Activated CD4-positive, alpha-beta T cell treated with anti-CD3 and anti-CD28 coated beads for 48 hours (primary cell): ENCODE measurements around the gene STAU1.
"Not testable (repeated sequence)": the region's sequence is repeated elsewhere in the genome, so short reads cannot be mapped to it uniquely, and the experiment has no call there.

Experiments
- DNase-seq: peaks from one replicate; pipeline ENCODE4 v3.0.0-alpha.2; 2020

The STAU1 gene

DNA sequence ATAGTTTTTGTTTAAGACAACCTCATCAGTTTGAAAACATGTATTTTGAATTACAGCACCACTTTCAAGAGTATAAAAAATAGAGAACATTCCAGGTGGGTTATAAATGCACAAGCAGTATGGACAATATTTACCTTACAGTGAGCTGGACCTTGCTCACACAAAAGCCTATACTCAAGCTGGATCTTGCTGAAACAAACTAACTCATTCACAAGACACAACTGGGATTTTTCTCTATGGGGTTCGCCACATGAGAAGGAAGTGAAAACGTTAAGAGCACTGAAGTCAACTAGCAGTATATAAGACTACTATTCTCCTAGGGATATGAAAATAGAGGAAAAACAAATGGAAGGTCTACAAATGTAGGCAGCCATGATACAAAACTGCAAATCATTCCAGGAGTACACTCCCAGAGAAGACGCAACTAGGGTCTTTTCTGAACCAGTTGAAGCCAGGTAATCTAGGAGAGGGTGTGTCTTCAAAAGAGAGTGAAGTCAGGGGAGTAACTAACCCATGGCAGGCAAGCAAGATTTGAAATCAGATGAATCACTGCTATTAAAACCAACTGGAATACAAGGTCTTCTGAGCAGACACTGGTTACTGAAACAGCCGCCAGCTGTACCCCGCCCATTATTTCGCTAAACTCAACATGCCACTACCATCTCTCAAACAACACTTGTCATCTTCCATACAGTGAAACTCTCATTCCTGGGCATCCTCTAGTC is 26.5 kb downstream of the STAU1 start:
- no peak for DNase-seq

- no peak for DNase-seq
These were observed 27.8 kb downstream of the STAU1 start for GRCh38 chr20:49160057-49160929.

DNA sequence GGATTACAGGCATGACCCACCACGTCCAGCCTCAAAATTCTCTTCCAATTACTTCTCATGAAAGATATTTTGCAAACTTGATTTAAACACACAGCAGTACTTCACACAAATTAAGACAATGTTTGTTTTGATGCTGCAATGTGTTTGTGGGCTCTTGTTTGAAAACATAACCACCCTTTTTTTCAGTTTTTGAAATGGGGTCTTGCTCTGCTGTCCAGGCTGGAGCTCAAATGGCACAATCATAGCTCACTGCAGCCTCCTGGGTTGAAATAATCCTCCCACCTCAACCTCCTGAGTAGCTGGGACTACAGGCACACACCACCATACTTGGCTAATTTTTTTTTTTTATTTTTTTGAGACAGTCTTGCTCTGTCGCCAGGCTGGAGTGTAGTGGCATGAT is 31.0 kb downstream of the STAU1 start:
- no peak for DNase-seq

GRCh38 chr20:49156481-49156880 is 31.7 kb downstream of the STAU1 start:
- no peak for DNase-seq

DNA sequence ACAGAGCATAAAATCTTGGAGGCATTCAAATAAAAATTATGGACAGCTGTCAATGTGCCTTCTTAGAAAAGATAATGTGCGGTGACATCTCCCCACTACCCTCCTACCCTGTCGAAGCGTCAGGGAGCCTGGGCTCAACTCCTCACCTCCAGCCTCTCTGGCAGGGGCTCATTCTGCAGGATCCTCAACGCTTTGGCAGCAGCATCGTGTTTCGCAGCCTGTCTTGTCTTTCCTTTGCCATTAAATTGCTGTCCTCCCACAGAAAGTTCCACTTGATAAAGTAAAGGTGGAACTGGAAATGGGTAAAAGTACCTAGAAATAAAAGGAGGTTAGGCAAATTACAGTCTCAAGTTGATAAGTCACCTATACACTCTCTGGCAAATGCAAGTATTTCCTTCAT is 36.7 kb downstream of the STAU1 start:
- no peak for DNase-seq

- no peak for DNase-seq
These were observed 38.7 kb downstream of the STAU1 start for GRCh38 chr20:49149281-49150045.

GRCh38 chr20:49148601-49149000 is 39.5 kb downstream of the STAU1 start:
- DNase-seq = no peak

- no peak for DNase-seq
These were observed 40.8 kb downstream of the STAU1 start for GRCh38 chr20:49147296-49147695.

DNA sequence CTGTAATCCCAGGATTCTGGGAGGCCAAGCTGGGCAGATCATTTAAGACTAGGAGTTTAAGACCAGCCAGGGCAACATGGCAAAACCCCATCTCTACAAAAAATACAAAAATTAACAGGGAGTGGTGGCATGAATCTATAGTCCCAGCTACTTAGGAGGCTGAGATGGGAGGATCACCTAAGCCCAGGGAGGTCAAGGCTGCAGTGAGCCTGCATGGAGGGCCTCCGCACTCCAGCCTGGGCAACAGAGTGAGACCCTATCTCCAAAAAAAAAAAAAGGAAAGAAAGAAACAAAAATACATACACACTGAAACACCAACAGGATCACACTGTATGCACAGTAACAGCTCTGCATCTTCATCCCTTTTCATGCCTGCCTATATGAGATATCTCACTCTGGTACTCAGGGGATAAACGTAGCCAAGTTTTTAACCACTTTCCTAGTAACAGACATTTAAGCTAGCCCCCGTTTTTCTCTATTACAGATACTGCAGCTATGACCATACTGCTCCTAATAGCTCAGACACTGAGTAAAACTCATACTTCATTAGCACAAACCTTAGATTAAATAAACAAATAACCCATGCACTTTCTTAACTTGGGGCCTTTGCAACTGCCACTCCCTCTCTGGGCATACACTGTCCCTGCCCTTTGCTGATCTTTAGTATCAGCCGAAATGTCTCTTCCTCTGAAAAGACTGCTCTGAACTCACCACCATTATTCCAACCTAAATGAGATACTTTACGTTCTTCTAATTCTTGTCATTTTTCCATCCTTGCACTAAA is 41.5 kb downstream of the STAU1 start:
- no peak for DNase-seq

DNA sequence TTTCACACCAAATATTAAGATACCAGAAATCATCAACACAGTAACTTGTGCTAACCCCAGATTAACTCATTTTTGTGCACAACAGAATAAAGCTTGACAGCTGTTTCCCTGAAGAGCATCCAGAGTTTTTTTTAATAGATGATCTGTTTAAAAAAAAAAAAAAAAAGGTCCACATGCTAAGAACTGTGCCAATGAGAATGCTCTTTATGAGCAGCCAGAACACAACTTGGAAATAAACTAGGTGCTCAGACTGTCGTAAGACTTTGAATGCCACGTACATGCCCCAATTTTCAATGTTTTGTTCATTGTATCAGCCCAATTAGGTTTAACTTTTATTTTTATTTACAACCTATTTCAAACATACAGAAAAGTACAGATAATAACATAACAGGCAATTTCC is 47.3 kb downstream of the STAU1 start:
- DNase-seq = no peak

DNA sequence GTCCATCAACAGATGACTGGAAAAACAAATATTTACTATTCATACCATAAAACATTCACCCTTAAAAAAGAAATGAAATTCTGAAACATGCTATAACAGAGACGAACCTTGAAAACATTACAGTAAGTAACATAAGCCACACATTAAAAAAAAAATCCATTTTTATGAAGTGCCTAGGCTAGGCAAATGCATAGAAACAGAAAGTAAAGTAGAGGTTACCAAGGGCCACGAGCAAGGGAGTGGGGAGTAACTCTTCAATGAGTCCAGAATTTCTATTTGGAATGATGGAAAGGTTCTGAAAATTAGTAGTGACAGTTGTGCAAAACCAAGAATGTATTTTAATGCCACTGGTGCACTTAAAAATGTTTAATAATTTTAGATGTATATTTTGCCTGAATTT is 47.7 kb downstream of the STAU1 start:
- no peak for DNase-seq

DNA sequence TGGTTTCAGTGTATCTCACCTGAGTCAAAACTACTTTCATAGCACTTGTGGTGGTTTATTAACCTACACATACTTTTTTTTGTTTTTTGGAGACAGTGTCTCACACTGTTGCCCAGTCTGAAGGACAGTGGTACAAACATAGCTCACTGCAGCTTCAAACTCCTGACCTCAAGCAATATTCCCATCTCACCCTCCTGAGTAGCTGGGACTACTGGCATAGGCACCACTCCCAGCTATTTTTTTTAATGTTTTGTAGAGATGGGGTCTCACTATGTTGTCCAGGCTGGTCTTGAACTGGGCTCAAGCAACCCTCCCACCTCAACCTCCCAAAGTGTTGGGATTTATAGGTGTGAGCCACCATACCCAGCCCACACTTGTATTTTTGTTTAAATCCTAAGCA is 49.7 kb downstream of the STAU1 start:
- no peak for DNase-seq

- DNase-seq = no peak
These were observed 51.1 kb downstream of the STAU1 start for GRCh38 chr20:49136817-49137571.

GRCh38 chr20:49134797-49135196 is 53.3 kb downstream of the STAU1 start:
- not testable (repeated sequence) for DNase-seq

DNA sequence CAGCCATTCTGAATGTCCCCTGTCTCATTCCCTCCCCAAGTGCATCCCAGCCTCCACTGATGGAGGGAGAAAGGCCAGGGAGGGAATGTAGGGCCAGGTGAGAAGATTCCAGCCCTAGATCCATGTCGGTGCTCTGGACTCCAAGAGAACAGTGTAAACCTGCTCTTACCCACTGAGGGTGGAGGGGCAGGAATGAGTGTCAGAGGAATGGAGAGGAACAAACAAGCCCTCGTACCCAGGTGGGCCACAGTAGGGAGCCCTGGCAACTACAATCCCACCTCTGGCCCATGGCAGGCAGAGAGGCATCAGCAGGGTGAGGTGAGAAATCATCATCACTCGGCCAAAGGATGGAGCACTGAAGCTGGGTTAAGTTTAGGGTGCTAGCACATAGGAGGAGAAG is 54.6 kb downstream of the STAU1 start:
- DNase-seq = no peak

DNA sequence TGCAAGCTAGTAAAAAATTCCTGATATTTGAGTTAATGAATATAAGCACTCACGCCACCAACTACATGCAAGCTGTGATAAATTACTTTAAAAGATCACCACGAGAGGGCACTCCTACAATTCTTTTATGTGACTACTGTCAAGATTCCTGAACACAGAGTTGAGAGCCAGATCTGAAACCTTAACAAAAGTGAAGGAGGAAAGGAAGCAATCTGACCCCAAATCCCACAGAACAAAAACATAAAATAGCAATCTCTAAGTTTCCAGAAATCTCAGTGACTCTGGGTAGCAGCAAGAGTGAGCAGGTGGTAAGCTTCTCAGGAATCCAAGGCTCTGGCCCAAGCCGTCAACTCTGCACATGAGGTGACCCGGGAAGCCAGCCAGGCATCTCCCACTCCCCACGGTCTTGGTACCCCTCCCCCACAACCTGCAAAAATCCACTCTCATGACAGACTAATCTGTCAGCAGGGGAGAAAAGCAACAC is 55.1 kb downstream of the STAU1 start:
- DNase-seq = no peak

DNA sequence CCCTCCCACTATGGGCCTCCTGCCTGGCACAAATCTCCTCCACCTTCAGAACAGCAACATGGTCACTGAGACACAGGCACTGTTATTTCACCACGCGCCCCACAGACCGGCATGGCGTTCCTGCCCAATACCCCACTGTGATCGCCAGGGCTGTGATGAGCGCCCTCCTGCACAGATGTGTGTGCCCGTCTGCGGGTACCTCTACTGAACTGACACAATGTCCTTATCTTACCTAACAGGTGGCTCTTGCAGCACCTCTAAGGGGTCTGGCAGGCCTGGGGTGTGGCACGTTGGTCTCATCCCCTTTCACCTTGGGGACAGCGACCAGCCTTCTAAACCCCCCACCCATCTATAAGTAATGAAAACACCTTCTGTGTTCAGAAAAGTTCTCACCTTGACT is 64.2 kb downstream of the STAU1 start:
- no peak for DNase-seq

DNA sequence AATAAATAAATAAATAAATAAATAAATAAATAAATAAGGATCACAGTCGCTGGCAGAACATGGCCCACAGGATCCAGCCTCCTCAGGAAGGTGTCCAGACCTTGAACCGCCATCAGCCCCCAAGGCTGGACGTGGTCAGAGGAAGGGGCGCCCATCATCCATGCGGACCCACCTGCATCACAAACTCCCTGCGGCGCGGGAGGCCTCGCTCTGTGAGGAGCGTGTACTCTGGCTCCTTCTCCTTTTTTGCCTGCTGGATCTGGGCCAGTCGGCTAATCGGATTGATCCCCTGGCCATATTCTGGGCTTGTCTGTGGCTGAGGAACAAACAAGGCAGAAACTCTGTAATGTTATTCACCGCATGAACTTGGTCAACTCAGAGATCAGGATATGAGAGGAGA is 65.2 kb downstream of the STAU1 start:
- DNase-seq = no peak

DNA sequence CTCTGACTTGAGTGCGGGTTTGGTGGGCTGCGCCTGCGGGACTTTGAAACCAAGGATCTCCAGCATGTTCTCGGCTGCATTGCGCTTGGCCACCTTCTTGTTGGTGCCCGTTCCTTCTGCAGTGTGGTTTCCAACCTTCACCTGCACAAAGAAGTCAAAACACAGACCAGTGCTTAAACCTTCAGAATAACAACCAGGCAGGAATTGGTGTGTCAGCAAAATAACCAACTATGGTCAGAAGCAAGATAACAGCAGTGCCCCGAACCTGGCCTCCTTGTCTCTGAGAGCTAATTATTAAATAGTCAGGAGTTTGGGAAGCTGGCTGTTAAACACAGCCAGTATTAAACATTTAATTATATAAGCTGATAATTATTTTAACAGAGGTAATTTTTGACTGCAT is 68.1 kb downstream of the STAU1 start:
- DNase-seq = no peak

DNA sequence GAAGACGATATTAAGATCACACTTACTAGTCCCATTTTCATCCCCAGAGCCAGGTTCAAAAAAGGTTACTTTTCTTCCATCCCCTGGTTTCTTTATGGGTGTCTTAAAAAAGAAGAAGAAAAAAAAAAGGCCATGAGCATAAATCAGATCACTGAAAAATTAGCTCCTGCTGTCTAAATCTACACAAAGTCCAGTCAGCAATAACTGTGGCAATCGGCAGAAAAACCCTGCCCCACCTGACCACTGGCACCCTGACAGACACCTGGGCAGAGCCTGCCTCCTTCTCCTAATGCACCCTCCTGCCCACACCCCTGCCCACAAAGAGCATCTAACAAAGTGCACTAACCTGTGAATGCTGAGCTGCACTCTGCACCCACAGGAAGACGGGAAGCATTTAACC is 69.8 kb downstream of the STAU1 start:
- no peak for DNase-seq

DNA sequence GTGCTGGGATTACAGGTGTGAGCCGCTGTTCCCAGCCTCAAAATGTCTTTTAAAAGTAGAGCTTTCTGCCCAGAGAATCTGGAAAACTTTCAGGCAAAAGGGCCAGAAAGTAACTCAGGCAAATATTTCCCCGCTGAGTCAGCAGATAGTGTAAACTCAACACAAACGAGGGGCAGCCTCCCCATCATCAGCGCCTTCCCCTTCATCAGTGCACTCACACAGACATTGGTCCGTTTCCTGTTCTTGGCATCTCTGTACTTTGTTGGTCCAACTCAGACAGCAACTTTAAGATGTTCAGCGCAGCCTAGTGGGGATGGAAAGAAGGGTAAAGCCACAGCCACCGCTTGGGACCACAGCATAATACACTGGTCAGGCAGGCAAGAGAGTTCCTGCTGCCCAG is 72.6 kb downstream of the STAU1 start:
- DNase-seq = no peak
